Midbrain (tissue), 1 donor: Measurements from ENCODE around the gene CELA2B.
"Not testable (repeated sequence)": the region's sequence is repeated elsewhere in the genome, so short reads cannot be mapped to it uniquely, and the experiment has no call there.

Experiments
- DNase-seq: peaks from one replicate; lab custom pipeline; 2025; lab: John Stamatoyannopoulos, UW

Gene CELA2B

GRCh38 chr1:15445390-15446122 is 30.3 kb upstream of the CELA2B start:
- DNase-seq, result no peak

DNA sequence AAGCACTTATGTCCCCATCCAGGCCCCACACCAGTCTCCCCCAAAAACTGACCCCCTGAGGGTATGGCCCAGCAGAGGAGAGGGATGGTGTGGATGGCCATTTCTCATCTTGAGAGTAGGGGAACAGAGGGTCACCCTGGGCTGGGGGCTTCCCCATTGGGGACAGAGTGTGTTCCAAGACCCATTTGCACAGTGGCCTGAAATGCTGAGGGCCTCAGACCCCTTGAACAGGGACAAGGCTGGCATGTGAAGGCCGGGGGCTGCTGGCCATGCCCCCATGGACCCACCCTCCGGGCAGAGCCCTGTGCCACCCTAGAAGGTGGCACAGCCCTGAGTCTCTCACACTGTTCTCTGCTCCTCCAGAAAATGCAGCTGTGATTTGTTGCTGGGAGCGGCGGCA is 29.7 kb upstream of the CELA2B start:
- no peak for DNase-seq

- DNase-seq, result no peak
Measured at GRCh38 chr1:15448877-15449462, 26.9 kb upstream of the CELA2B start.

DNA sequence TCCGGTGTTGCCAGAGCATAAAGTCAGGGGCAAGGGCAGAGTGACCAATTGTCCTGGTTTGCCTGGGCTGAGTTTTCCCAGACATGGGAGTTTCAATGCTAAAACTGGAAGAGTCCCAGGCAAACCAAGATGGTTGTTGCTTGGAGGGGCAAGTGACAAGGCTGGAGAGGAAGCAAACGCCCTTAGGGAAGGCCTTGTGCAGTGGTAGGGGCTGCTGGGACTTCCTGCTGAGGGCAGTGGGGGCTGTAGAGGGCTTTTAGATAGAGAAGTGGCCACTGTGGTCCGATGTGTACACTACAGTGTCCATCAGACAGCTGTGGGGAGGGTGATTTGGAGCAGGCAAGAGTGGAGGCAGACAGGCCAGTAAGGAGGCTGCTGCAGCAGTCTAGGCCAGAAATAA is 26.3 kb upstream of the CELA2B start:
- DNase-seq, result no peak

DNA sequence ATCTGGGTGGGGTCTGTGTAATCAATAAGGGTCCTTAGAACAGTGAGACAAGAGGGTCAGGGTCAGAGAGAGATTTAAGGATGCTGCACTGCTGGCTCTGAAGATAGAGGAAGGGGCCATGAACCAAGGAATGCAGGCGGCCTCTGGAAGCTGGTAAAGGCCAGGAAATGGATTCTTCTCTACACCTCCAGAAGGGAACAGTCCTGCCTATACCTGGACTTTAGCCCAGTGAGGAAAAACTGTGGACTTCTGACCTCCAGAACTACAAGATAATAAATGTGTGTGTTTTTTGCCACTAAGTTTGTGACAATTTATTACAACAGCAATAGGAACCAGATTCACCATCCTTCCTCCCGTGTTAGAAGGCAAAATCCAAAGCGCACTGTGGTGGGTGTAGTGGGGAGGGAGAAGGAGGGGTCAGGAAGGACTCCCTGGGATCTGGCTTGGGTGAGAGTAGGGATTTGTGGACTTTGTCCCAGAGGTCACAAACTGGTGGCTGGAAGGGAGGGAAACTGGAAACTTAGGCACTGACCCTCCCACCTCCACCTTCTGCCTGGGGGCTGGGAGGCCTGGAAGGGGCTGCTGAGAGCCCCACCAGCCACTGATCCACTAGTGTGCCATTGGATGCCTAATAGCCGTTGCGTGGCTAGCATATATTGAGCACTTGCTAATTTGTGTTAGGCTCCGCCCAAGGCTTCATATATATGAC is 24.7 kb upstream of the CELA2B start:
- DNase-seq, result no peak

GRCh38 chr1:15452216-15452615 is 23.7 kb upstream of the CELA2B start:
- no peak for DNase-seq

DNA sequence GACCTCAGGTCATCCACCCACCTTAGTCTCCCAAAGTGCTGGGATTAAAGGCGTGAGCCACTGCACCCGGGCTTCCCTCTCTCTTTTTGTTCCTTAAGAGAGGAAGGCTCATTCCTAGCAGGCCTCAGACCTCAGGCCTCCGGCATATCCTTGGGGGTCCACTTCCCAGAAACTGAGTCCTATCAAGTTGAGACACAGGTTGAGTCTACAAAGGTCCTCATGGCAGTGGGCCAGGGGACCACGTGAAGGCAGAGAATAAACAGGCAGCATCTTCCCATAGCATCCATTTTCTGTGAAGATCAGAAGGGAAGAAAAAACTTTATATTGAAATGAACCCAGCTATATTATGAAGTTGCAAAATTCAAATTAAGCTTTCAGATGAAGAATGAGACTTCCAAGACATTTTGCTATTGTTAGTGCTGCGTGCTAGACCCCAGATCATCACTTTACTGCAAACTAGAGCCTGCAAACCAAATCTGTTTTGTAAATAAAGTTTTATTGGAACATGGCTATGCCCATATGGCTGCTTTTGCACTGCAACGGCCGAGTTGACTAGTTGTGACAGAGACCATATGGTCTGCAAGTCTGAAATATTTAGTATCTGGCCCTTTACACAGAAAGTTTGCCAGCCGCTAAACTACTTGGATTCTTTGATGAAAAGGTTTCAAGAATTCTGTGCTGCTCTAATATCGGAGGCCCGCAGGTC is 22.9 kb upstream of the CELA2B start:
- DNase-seq, result no peak

GRCh38 chr1:15453734-15454133 is 22.2 kb upstream of the CELA2B start:
- DNase-seq, result no peak

DNA sequence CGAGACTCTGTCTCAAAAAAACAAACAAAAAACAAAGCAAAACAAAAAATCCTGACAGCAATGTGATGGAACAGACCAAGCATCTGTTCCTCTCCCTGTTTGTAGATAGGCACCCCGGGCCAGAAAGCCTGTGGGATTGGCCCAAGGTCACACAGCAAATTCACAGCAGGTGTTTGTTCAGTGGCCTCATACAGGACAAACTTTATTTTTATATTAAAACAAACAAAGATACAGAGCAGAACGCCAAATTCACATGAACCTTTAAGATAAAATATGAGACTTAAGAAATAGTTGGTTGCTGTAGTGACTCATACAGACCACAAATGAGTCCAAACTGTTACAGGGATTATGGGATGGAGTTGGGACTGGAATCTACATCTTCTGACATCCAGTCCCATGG is 21.6 kb upstream of the CELA2B start:
- no peak for DNase-seq

DNA sequence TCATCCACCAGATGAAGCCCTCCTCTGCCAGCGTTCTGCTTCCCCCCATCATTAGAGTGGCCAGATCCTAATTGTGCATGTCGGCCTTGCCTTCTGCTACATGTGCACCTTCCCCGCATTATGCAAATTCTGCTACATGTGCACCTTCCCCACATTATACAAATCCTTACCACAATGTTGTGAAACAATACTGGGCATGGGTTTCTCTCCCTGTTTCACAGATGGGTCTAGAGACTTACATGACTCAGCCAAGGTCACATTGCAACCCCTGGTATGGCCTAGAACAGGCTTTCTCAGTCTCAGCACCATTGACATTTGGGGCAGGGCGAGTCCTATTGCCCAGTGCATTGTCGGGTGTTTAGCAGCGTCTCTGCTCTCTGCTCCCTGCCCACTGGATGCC is 20.4 kb upstream of the CELA2B start:
- no peak for DNase-seq

- DNase-seq, result no peak
Measured at GRCh38 chr1:15456313-15456954, 19.5 kb upstream of the CELA2B start, which contains the start of gene CELA2A. TSS of gene CELA2A (plus strand) at chr1:15456732. CDS start at chr1:15456754, 22 bp downstream.

DNA sequence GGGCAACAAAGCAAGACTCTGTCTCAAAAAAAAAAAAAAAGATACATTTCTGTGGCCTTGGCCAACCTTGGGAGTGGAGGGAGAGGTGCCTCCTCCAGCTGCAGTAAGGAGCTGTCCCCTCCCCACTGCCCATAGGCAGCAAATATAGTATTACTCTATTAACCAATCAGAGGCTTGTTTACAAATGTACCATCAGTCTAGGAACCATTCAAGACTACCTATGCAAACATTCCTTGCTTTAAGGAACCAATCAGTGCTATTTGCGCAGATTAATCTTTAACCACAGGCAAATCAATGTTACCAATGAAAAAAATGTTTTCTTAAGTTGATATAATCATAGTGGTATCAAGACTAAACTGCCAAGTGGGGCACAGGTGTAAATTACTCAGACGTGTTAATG is 18.3 kb upstream of the CELA2B start:
- no peak for DNase-seq

- DNase-seq, result not testable (repeated sequence)
Measured at GRCh38 chr1:15458388-15458787, 17.5 kb upstream of the CELA2B start.

DNA sequence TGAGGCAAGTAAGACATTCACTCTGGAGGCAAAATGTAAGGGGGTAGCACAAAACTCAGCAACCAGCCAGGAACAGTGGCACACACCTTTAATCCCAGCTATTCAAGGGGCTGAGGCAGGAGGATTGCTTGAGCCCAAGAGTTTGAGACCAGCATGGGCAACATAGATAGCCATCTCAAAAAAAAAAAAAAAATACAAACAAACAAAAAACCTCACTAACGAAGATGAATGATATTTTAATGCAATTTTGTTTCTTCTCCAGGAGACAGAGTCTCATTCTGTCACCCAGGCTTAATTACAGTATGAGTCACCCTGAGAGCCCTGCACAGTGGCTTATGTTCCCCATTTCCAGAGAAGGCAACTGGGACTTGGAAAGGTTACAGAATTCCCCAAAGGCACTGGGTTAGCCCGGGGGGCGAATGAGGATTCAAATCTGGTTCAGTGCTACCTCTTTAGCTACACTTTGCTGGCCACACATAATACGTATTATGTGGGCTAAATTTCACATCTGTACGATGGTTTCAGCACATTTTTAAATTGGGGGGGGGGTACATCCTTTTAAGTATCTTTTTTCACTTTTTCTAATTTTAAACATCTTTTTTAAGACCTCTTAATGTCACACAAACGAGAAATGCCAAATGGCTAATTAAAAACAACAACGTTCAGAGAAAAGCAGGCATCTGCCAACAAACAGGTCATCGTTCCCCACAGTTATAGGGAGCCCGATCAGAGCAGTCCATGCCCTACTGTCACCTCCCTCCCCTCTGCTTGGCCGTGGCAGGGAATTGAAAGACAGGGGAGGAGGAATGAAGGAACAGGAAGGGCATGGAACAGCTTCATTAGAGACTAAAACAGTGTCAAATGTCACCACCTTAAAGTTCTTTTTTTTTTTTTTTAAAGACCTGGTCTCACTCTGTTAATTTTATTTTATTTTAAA is 15.9 kb upstream of the CELA2B start:
- DNase-seq, result no peak

DNA sequence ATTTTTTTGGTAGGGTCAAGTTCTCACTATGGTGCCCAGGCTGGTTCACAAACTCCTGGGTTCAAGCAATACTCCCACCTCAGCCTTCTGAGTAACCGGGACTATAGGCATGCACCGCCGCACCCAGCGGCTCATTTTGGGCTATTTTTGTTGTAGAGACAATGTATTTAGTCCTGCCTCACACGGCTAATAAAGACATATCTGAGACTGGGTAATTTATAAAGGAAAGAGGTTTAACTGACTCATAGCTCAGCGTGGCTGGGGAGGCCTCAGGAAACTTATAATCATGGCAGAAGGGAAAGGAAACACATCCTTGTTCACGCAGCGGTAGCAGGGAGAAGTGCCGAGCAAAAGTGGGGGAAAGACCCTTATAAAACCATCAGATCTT is 15.2 kb upstream of the CELA2B start:
- no peak for DNase-seq

DNA sequence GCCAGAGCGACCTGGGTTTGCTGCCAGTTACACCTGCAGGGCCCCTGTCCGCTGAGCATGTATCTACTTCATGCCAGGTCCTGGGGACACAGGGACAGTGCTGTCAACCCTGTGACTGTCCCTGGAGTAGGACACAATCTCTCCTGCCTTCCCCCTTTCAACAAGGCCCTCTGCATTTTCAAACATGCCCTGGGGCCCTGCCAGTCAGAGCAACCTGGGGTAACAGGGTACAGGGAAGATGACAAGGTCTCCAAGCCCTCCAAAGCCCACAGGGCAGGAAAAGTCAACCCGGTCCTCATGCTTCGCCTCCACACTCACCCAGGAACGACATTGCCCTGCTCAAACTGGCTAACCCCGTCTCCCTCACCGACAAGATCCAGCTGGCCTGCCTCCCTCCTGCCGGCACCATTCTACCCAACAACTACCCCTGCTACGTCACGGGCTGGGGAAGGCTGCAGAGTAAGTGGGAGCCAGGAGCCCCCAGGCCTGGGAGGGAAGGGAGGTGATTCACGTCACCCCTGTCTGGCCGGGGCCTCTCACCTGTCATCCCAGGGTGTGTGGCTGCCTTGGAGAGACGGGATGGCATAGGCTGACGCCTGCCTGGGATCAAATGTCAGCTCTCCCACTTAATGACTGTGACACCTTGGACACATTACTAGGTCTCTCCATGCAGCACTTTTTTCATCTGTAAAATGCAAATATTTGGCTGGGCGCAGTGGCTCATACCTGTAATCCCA is 12.7 kb upstream of the CELA2B start:
- not testable (repeated sequence) for DNase-seq

- not testable (repeated sequence) for DNase-seq
Measured at GRCh38 chr1:15463926-15464322, 12.0 kb upstream of the CELA2B start.

DNA sequence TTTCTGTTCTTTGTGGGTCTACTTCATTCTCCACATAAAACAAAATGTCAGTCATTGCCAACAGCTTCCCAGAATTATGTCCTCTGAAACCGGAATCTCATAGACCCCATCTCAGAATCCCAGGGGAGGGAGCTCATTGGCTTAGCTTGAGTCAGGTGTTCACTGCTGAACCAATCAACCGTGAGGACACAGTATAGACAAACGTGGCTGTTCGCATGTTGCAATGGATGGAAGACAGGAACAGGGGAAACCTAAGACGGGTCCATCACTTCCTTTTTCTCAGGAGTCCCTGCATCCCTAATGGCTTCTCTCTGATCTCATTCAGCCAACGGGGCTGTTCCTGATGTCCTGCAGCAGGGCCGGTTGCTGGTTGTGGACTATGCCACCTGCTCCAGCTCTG is 10.2 kb upstream of the CELA2B start:
- DNase-seq, result no peak

- DNase-seq, result not testable (repeated sequence)
Measured at GRCh38 chr1:15466955-15467625, 8.8 kb upstream of the CELA2B start.

- DNase-seq, result no peak
Measured at GRCh38 chr1:15468145-15468544, 7.8 kb upstream of the CELA2B start.
